ENCODE measurements around the gene TAF7L. TPM values are rescaled to one million over a fixed set of nuclear protein-coding genes. Genes with fewer than 3 reads are reported as not detected.

Gene TAF7L
- total and polyA plus RNA-seq, 2 of the 13 experiments (the other 11 are each of a cell fraction or from before 2014, with no cell fraction given): 0.05 TPM; not detected in 1

GRCh38 chrX:101257448-101258258 lies 33.5 kb downstream of the TAF7L start (continued):
- TF ChIP-seq KIAA2018 (CRISPR knock-in tag; IDR thresholded peaks at IDR 0.05; ENCODE audit: borderline replicate concordance) (no peak), ZNF672 (CRISPR knock-in tag; IDR thresholded peaks at IDR 0.05) (no peak), ZNF468 (CRISPR knock-in tag; IDR thresholded peaks at IDR 0.05) (no peak), PPARG (CRISPR knock-in tag; conservative IDR thresholded peaks at IDR 0.05) (no peak), ZFP62 (CRISPR knock-in tag; IDR thresholded peaks at IDR 0.05) (no peak), RAD51 (IDR thresholded peaks at IDR 0.05; ENCODE audit: borderline replicate concordance) (no peak), SP4 (CRISPR knock-in tag; IDR thresholded peaks at IDR 0.05) (no peak)
- TF ChIP-seq, protein P1, sequence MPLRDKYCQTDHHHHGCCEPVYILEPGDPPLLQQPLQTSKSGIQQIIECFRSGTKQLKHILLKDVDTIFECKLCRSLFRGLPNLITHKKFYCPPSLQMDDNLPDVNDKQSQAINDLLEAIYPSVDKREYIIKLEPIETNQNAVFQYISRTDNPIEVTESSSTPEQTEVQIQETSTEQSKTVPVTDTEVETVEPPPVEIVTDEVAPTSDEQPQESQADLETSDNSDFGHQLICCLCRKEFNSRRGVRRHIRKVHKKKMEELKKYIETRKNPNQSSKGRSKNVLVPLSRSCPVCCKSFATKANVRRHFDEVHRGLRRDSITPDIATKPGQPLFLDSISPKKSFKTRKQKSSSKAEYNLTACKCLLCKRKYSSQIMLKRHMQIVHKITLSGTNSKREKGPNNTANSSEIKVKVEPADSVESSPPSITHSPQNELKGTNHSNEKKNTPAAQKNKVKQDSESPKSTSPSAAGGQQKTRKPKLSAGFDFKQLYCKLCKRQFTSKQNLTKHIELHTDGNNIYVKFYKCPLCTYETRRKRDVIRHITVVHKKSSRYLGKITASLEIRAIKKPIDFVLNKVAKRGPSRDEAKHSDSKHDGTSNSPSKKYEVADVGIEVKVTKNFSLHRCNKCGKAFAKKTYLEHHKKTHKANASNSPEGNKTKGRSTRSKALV (CRISPR knock-in tag; IDR thresholded peaks at IDR 0.05): no peak
- TF ChIP-seq, protein P2, sequence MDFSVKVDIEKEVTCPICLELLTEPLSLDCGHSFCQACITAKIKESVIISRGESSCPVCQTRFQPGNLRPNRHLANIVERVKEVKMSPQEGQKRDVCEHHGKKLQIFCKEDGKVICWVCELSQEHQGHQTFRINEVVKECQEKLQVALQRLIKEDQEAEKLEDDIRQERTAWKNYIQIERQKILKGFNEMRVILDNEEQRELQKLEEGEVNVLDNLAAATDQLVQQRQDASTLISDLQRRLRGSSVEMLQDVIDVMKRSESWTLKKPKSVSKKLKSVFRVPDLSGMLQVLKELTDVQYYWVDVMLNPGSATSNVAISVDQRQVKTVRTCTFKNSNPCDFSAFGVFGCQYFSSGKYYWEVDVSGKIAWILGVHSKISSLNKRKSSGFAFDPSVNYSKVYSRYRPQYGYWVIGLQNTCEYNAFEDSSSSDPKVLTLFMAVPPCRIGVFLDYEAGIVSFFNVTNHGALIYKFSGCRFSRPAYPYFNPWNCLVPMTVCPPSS (IDR thresholded peaks at IDR 0.05): no peak

Measured in HepG2 (cell line).